Effector memory CD8-positive, alpha-beta T cell (primary cell): Measurements from ENCODE around the gene PCDHGA6.
"Not testable (repeated sequence)": the region's sequence is repeated elsewhere in the genome, so short reads cannot be mapped to it uniquely, and the experiment has no call there.

Source experiments
- ATAC-seq: fragments of 150-1000 bp; cut with Tn5 transposase; replicated peaks from 2 replicates; pipeline ENCODE4 v1.10.0; 2021; ENCODE audit warnings: mild to moderate bottlenecking, moderate library complexity
- DNase-seq, 3 experiments: peaks; one replicate each; pipeline ENCODE4 v3.0.0; 2021
- H3K27ac Mint-ChIP-seq, 2 donors: one replicate each; pipeline ENCODE4 v1.8.0; 2022; ENCODE audit warnings: mild to moderate bottlenecking in 2 of 2, mixed read lengths in 2 of 2, moderate library complexity in 2 of 2
- H3K27me3 Mint-ChIP-seq, 2 donors: one replicate each; pipeline ENCODE4 v1.8.0; 2022; ENCODE audit warnings: mixed read lengths in 2 of 2
- H3K36me3 Mint-ChIP-seq: one replicate; pipeline ENCODE4 v1.8.0; 2022; ENCODE audit warnings: mild to moderate bottlenecking, moderate library complexity, mixed read lengths; ENCODE audit not compliant: insufficient read depth
- H3K4me1 Mint-ChIP-seq, 2 donors: one replicate each; pipeline ENCODE4 v1.8.0; 2022; ENCODE audit warnings: low read depth in 2 of 2, mixed read lengths in 2 of 2
- H3K4me3 Mint-ChIP-seq, 2 donors: one replicate each; pipeline ENCODE4 v1.8.0; 2022; ENCODE audit warnings: mild to moderate bottlenecking in 2 of 2, mixed read lengths in 2 of 2, moderate library complexity in 2 of 2
- H3K9me3 Mint-ChIP-seq, 2 donors: one replicate each; pipeline ENCODE4 v1.8.0; 2022; ENCODE audit warnings: mixed read lengths in 2 of 2

The PCDHGA6 gene

GRCh38 chr5:141412854-141413539, 39.3 kb downstream of the PCDHGA6 start, which contains the start of gene PCDHGA10:
PCDHGA10 (plus strand) TSS chr5:141412987; CDS start chr5:141413176, 189 bp downstream.
- peaks cover 63 to 77% of the 10 kb centered on the region in 2 donors for H3K27me3 Mint-ChIP-seq
- peaks cover 10 to 22% of the 10 kb centered on the region in 2 donors for H3K4me1 Mint-ChIP-seq
- peak within 1 kb of the TSS in 1 of 2 donors; percentile 63 for H3K27ac Mint-ChIP-seq
- H3K4me3 Mint-ChIP-seq, result peak within 1 kb of the TSS; percentile 79 to 81
- H3K36me3 Mint-ChIP-seq, result peaks cover 11% of the 10 kb centered on the region
- DNase-seq, result peak; percentile 35 to 40 (median 35)
- ATAC-seq, result peak; percentile 80
- H3K9me3 Mint-ChIP-seq, result peaks cover 7 to 10% of the 10 kb centered on the region in 2 donors

GRCh38 chr5:141413540-141414069, 39.9 kb downstream of the PCDHGA6 start:
- Mint-ChIP-seq H3K4me3 (peak overlapping the region; percentile 79 to 81), H3K36me3 (peaks cover 11% of the 10 kb centered on the region), H3K4me1 (peaks cover 10 to 22% of the 10 kb centered on the region in 2 donors), H3K27ac (peak overlapping the region in 1 of 2 donors; percentile 63), H3K27me3 (peaks cover 64 to 77% of the 10 kb centered on the region in 2 donors), H3K9me3 (peaks cover 8 to 16% of the 10 kb centered on the region in 2 donors)
- DNase-seq, result no peak
- ATAC-seq, result no peak

DNA sequence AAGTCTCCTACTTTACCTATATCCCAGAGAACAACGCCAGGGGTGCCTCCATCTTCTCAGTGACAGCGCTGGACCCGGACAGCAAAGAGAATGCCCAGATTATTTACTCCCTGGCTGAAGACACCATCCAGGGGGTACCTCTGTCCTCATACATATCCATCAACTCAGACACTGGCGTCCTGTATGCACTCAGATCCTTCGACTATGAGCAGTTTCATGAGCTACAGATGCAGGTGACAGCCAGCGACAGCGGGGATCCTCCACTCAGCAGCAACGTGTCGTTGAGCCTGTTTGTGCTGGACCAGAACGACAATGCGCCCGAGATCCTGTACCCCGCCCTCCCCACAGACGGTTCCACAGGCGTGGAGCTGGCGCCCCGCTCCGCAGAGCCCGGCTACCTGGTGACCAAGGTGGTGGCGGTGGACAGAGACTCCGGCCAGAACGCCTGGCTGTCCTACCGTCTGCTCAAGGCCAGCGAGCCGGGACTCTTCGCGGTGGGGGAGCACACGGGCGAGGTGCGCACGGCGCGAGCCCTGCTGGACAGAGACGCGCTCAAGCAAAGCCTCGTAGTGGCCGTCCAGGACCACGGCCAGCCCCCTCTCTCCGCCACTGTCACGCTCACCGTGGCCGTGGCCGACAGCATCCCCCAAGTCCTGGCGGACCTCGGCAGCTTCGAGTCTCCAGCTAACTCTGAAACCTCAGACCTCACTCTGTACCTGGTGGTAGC, 41.0 kb downstream of the PCDHGA6 start:
- H3K27me3 Mint-ChIP-seq, result peaks cover 61 to 77% of the 10 kb centered on the region in 2 donors
- ATAC-seq, H3K27ac Mint-ChIP-seq, DNase-seq: not testable (repeated sequence)
- peaks cover 18% of the 10 kb centered on the region for H3K36me3 Mint-ChIP-seq
- peaks cover 7 to 19% of the 10 kb centered on the region in 2 donors for H3K9me3 Mint-ChIP-seq
- H3K4me1 Mint-ChIP-seq, result peaks cover 10 to 22% of the 10 kb centered on the region in 2 donors
- peak overlapping the region; percentile 7 to 43 for H3K4me3 Mint-ChIP-seq

- H3K27me3 Mint-ChIP-seq, result peaks cover 62 to 77% of the 10 kb centered on the region in 2 donors
- H3K4me1 Mint-ChIP-seq, result peaks cover 10 to 21% of the 10 kb centered on the region in 2 donors
- H3K4me3 Mint-ChIP-seq, result peak overlapping the region; percentile 41 to 43
- H3K27ac Mint-ChIP-seq, DNase-seq, ATAC-seq: not testable (repeated sequence)
- H3K36me3 Mint-ChIP-seq, result peaks cover 12% of the 10 kb centered on the region
- peaks cover 7 to 15% of the 10 kb centered on the region in 2 donors for H3K9me3 Mint-ChIP-seq
These were observed 41.6 kb downstream of the PCDHGA6 start for GRCh38 chr5:141415275-141415618.

GRCh38 chr5:141417494-141418172, 43.9 kb downstream of the PCDHGA6 start, which contains the start of gene PCDHGB7:
PCDHGB7 (plus strand) TSS chr5:141417677; CDS start chr5:141417860, 183 bp downstream.
- Mint-ChIP-seq H3K9me3 (peaks cover 7 to 12% of the 10 kb centered on the region in 2 donors), H3K27me3 (peaks cover 80 to 93% of the 10 kb centered on the region in 2 donors), H3K4me3 (peak within 1 kb of the TSS; percentile 53 to 67), H3K4me1 (peaks cover 14 to 24% of the 10 kb centered on the region in 2 donors), H3K36me3 (peaks cover 19% of the 10 kb centered on the region)
- not testable (repeated sequence) for DNase-seq, H3K27ac Mint-ChIP-seq
- ATAC-seq, result peak; percentile 60

DNA sequence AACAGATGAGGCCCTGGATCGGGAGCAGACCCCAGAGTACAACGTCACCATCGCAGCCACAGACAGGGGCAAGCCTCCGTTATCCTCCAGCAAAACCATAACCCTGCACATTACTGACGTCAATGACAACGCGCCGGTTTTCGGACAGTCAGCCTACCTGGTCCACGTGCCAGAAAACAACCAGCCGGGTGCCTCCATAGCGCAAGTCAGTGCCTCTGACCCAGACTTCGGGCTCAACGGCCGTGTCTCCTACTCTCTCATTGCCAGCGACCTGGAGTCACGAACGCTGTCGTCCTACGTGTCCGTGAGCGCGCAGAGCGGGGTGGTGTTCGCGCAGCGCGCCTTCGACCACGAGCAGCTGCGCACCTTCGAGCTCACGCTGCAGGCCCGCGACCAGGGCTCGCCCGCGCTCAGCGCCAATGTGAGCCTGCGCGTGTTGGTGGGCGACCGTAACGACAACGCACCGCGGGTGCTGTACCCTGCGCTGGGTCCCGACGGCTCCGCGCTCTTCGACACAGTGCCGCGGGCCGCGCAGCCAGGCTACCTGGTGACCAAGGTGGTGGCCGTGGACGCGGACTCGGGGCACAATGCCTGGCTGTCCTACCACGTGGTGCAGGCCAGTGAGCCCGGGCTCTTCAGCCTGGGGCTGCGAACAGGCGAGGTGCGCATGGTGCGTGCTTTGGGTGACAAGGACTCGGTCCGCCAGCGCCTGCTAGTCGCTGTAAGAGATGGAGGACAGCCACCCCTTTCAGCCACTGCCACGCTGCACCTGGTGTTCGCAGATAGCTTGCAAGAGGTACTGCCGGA, 45.6 kb downstream of the PCDHGA6 start:
- peaks cover 72 to 94% of the 10 kb centered on the region in 2 donors for H3K27me3 Mint-ChIP-seq
- peaks cover 19% of the 10 kb centered on the region for H3K36me3 Mint-ChIP-seq
- no peak overlapping the region for H3K27ac Mint-ChIP-seq
- ATAC-seq (no peak), DNase-seq (no peak)
- H3K4me3 Mint-ChIP-seq, result no peak overlapping the region
- H3K9me3 Mint-ChIP-seq, result peaks cover 7 to 12% of the 10 kb centered on the region in 2 donors
- H3K4me1 Mint-ChIP-seq, result peaks cover 7 to 12% of the 10 kb centered on the region in 2 donors

DNA sequence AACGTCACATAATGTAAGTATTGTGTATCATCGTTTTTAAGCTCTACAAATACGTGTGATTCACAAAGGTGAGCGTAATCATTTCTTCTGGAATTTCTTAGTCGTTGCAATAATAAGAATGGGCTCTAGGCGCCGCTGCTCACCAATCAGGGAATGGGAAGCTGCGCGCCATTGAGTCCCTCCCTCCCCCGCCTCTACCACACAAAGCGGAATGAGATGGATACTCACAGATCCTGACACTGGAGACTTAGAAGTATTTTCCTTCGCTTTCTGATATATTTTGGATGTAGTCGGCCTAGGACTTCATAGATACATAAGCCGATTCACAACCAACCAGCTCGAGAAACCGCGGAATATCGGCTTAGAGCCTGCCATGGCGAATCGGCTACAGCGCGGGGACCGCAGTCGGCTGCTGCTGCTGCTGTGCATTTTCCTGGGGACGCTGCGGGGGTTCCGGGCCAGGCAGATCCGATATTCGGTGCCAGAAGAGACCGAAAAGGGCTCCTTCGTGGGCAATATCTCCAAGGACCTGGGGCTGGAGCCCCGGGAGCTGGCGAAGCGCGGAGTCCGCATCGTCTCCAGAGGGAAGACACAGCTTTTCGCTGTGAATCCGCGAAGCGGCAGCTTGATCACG, 47.3 kb downstream of the PCDHGA6 start, which contains the start of gene PCDHGA11:
Gene PCDHGA11 (plus strand): TSS at position 197 of the 634 bp plus-strand sequence. CDS start 177 bp downstream, at position 374.
- Mint-ChIP-seq H3K9me3 (peaks cover 7 to 12% of the 10 kb centered on the region in 2 donors), H3K27me3 (peaks cover 69 to 95% of the 10 kb centered on the region in 2 donors), H3K4me3 (peak within 1 kb of the TSS; percentile 29 to 71), H3K4me1 (peaks cover 7 to 8% of the 10 kb centered on the region in 2 donors), H3K27ac (peak within 1 kb of the TSS in 1 of 2 donors; percentile 28), H3K36me3 (peaks cover 19% of the 10 kb centered on the region)
- ATAC-seq, result no peak
- DNase-seq, result no peak

GRCh38 chr5:141421489-141421855, 47.8 kb downstream of the PCDHGA6 start:
- Mint-ChIP-seq H3K9me3 (peaks cover 7 to 12% of the 10 kb centered on the region in 2 donors), H3K4me3 (peak overlapping the region in 1 of 2 donors; percentile 71), H3K4me1 (peaks cover 7 to 8% of the 10 kb centered on the region in 2 donors), H3K27ac (peak overlapping the region in 1 of 2 donors; percentile 28), H3K36me3 (peaks cover 19% of the 10 kb centered on the region), H3K27me3 (peaks cover 69 to 95% of the 10 kb centered on the region in 2 donors)
- DNase-seq, result no peak
- ATAC-seq, result no peak

- H3K4me3 Mint-ChIP-seq, result no peak overlapping the region
- H3K27ac Mint-ChIP-seq, result no peak overlapping the region
- peaks cover 7 to 10% of the 10 kb centered on the region in 2 donors for H3K9me3 Mint-ChIP-seq
- H3K27me3 Mint-ChIP-seq, result peaks cover 68 to 97% of the 10 kb centered on the region in 2 donors
- H3K4me1 Mint-ChIP-seq, result peaks cover 6 to 7% of the 10 kb centered on the region in 2 donors
- DNase-seq, result no peak
- no peak for ATAC-seq
- H3K36me3 Mint-ChIP-seq, result peaks cover 16% of the 10 kb centered on the region
These were observed 49.1 kb downstream of the PCDHGA6 start for GRCh38 chr5:141422742-141423291.

GRCh38 chr5:141427783-141428426, 54.2 kb downstream of the PCDHGA6 start:
- H3K4me1 Mint-ChIP-seq, result peaks cover 7 to 8% of the 10 kb centered on the region in 2 donors
- DNase-seq, result no peak
- no peak for ATAC-seq
- H3K4me3 Mint-ChIP-seq, result no peak overlapping the region
- peaks cover 8% of the 10 kb centered on the region for H3K36me3 Mint-ChIP-seq
- no peak overlapping the region for H3K27ac Mint-ChIP-seq
- peaks cover 10 to 13% of the 10 kb centered on the region in 2 donors for H3K9me3 Mint-ChIP-seq
- peaks cover 62 to 92% of the 10 kb centered on the region in 2 donors for H3K27me3 Mint-ChIP-seq
